ENCODE results near the gene SMAD1.
"Not testable (repeated sequence)": the region's sequence is repeated elsewhere in the genome, so short reads cannot be mapped to it uniquely, and the experiment has no call there.

Gene SMAD1

GRCh38 chr4:145567516-145567915 lies 85.9 kb downstream of the SMAD1 start:
- no peaks in the 10 kb centered on the region for H3K36me3 ChIP-seq (replicated peaks; ENCODE audit: insufficient read depth, low read length)
- no peaks in the 10 kb centered on the region for H3F3A ChIP-seq (ENCODE audit: insufficient read depth, low read length)
- no peaks in the 10 kb centered on the region for H3K9me3 ChIP-seq (replicated peaks; ENCODE audit: insufficient read depth, low read length)
- H3K27me3 ChIP-seq (replicated peaks; ENCODE audit: insufficient read depth, low read length), result no peaks in the 10 kb centered on the region
- H3K4me3 ChIP-seq (ENCODE audit: low read length), result no peak overlapping the region
- H3K9me2 ChIP-seq (replicated peaks; ENCODE audit: insufficient read depth, low read length), result no peaks in the 10 kb centered on the region
- H3K27ac ChIP-seq (ENCODE audit: low read length), result no peak overlapping the region
- peaks cover 7% of the 10 kb centered on the region for H3K4me1 ChIP-seq (ENCODE audit: low read length)
- no peak for TF ChIP-seq EZH2 (optimal IDR thresholded peaks at IDR 0.05; ENCODE audit: low read depth, low read length)
- no peak for TF ChIP-seq CTCF (IDR thresholded peaks at IDR 0.05; ENCODE audit: low read length)
- TF ChIP-seq EZH2phosphoT487 (IDR thresholded peaks at IDR 0.05; ENCODE audit: low read length), result no peak
- H3K79me2 ChIP-seq (ENCODE audit: low read length), result no peaks in the 10 kb centered on the region
- H3K9ac ChIP-seq (ENCODE audit: low read length), result no peak overlapping the region
- H3K4me2 ChIP-seq (ENCODE audit: low read depth, low read length), result no peak overlapping the region
- H2AFZ ChIP-seq (ENCODE audit: low read length), result no peak overlapping the region
- no peaks in the 10 kb centered on the region for H4K20me1 ChIP-seq (ENCODE audit: insufficient read depth, low read length)
- DNase-seq, result no peak

GRCh38 chr4:145574546-145574945 lies 92.9 kb downstream of the SMAD1 start:
- H3K4me1 ChIP-seq (ENCODE audit: low read length); H2AFZ ChIP-seq (ENCODE audit: low read length); H4K20me1 ChIP-seq (ENCODE audit: insufficient read depth, low read length); DNase-seq; H3K36me3 ChIP-seq (replicated peaks; ENCODE audit: insufficient read depth, low read length); H3K79me2 ChIP-seq (ENCODE audit: low read length); H3K9ac ChIP-seq (ENCODE audit: low read length); H3K27me3 ChIP-seq (replicated peaks; ENCODE audit: insufficient read depth, low read length); H3K9me2 ChIP-seq (replicated peaks; ENCODE audit: insufficient read depth, low read length); H3F3A ChIP-seq (ENCODE audit: insufficient read depth, low read length); H3K4me2 ChIP-seq (ENCODE audit: low read depth, low read length); H3K27ac ChIP-seq (ENCODE audit: low read length); H3K4me3 ChIP-seq (ENCODE audit: low read length); H3K9me3 ChIP-seq (replicated peaks; ENCODE audit: insufficient read depth, low read length): not testable (repeated sequence)

GRCh38 chr4:145580906-145581305 lies 99.3 kb downstream of the SMAD1 start:
- Histone ChIP-seq H3K4me2 (ENCODE audit: low read depth, low read length) (no peak overlapping the region), H3K27ac (ENCODE audit: low read length) (no peak overlapping the region), H3K79me2 (ENCODE audit: low read length) (no peaks in the 10 kb centered on the region), H3F3A (ENCODE audit: insufficient read depth, low read length) (no peaks in the 10 kb centered on the region), H3K36me3 (replicated peaks; ENCODE audit: insufficient read depth, low read length) (no peaks in the 10 kb centered on the region), H3K4me3 (ENCODE audit: low read length) (no peak overlapping the region), H3K27me3 (replicated peaks; ENCODE audit: insufficient read depth, low read length) (no peaks in the 10 kb centered on the region), H4K20me1 (ENCODE audit: insufficient read depth, low read length) (no peaks in the 10 kb centered on the region), H2AFZ (ENCODE audit: low read length) (no peak overlapping the region), H3K4me1 (ENCODE audit: low read length) (no peaks in the 10 kb centered on the region), H3K9me3 (replicated peaks; ENCODE audit: insufficient read depth, low read length) (no peaks in the 10 kb centered on the region), H3K9ac (ENCODE audit: low read length) (no peak overlapping the region), H3K9me2 (replicated peaks; ENCODE audit: insufficient read depth, low read length) (no peaks in the 10 kb centered on the region)
- DNase-seq, result no peak
- TF ChIP-seq EZH2phosphoT487 (IDR thresholded peaks at IDR 0.05; ENCODE audit: low read length), result no peak
- no peak for TF ChIP-seq CTCF (IDR thresholded peaks at IDR 0.05; ENCODE audit: low read length)
- no peak for TF ChIP-seq EZH2 (optimal IDR thresholded peaks at IDR 0.05; ENCODE audit: low read depth, low read length)

GRCh38 chr4:145583191-145584055 lies 101.8 kb downstream of the SMAD1 start:
- H3F3A ChIP-seq (ENCODE audit: insufficient read depth, low read length), result no peaks in the 10 kb centered on the region
- no peaks in the 10 kb centered on the region for H3K27me3 ChIP-seq (replicated peaks; ENCODE audit: insufficient read depth, low read length)
- H3K79me2 ChIP-seq (ENCODE audit: low read length), result no peaks in the 10 kb centered on the region
- no peak overlapping the region for H3K4me2 ChIP-seq (ENCODE audit: low read depth, low read length)
- no peaks in the 10 kb centered on the region for H4K20me1 ChIP-seq (ENCODE audit: insufficient read depth, low read length)
- H2AFZ ChIP-seq (ENCODE audit: low read length), result no peak overlapping the region
- no peak overlapping the region for H3K4me3 ChIP-seq (ENCODE audit: low read length)
- H3K27ac ChIP-seq (ENCODE audit: low read length), result no peak overlapping the region
- no peaks in the 10 kb centered on the region for H3K9me3 ChIP-seq (replicated peaks; ENCODE audit: insufficient read depth, low read length)
- H3K9me2 ChIP-seq (replicated peaks; ENCODE audit: insufficient read depth, low read length), result no peaks in the 10 kb centered on the region
- H3K9ac ChIP-seq (ENCODE audit: low read length), result no peak overlapping the region
- no peaks in the 10 kb centered on the region for H3K4me1 ChIP-seq (ENCODE audit: low read length)
- TF ChIP-seq CTCF (IDR thresholded peaks at IDR 0.05; ENCODE audit: low read length) (no peak), EZH2 (optimal IDR thresholded peaks at IDR 0.05; ENCODE audit: low read depth, low read length) (no peak), EZH2phosphoT487 (IDR thresholded peaks at IDR 0.05; ENCODE audit: low read length) (no peak)
- no peaks in the 10 kb centered on the region for H3K36me3 ChIP-seq (replicated peaks; ENCODE audit: insufficient read depth, low read length)
- no peak for DNase-seq

Data from MM.1S (cell line).